GM21423 (cell line): Measurements from ENCODE around the gene GPR39.

ENCODE experiments used
- ATAC-seq: cut with Tn5 transposase; IDR thresholded peaks from one replicate; pipeline ENCODE4 v1.9.1; 2021; ENCODE audit warnings: mild to moderate bottlenecking, moderate library complexity; ENCODE audit not compliant: unreplicated experiment

Gene GPR39

DNA sequence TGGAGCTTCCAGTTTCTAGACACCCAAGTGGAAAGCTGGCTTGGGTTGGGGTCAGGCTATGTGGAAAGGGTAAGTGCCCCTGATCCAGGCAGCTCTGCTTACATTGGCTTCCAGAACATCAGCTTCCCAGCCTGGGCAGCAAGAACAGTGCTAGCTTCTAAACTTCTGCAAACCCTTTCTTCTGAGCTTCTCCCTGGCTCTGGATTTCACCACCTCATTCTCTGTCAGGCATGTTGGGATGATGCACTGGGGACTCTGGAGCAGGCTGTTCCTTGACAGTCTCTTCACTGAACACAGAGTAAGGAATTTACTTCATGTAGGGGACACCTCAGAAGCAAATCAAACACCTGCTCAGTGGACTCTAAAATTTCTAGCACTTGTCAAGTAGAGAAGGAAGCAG, 180.6 kb downstream of the GPR39 start:
- no peak for ATAC-seq

DNA sequence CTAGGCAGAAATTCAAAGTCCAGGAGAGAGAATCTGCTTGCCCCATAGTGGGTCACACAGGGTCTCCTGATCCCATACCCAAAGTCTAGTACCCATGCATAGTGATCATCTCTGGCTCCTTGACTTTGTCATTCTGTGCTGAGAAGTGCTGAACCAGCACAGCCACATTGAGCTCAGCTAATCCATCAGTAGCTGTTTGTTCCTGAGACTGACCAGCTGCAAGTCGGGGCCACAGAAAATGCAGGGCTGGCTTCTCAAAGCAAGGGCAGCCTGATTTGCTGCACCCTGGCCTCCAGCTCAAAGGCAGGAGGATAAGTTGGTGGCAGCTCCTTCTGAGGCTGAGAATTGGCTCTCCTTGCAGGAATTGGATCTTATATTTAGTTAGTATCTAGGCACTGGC, 181.2 kb downstream of the GPR39 start:
- no peak for ATAC-seq

DNA sequence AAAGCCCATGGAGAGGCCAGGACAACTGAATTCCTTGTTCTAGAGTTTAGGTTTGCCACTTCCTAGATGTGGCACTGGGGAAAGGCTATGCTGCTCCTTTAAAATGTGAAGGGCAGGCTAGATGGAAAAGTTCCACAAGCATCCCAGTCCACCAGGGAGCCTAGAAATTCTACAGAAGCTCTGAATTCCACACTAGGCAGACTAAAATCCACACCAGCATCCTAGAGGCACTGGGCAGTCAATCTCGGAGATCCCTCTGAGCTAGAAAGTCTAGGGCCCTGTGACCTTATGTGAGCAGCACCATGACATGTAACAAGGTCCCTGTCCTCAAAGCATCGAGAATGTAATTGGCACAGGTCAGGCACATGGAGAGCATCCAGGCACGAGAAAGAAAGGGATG, 181.9 kb downstream of the GPR39 start:
- no peak for ATAC-seq

DNA sequence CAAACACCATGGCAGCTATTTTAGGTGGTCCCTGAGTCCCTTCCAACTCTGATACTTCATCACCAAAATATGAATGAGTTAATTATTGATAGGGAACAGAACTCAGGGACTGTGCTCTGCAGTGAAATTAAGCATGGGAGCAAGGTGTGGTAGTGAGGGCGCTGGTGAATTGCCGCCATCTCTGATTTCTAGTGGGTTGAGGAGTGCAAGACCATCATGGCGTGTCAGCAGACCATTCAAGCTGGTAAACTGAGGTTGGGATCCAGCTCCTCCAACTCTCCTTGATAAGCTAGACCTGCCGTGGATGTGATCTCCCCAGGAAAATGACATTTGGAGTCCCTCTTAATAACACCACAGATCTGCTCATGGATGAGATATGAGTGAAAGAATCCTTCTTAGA, 183.0 kb downstream of the GPR39 start:
- ATAC-seq: no peak

DNA sequence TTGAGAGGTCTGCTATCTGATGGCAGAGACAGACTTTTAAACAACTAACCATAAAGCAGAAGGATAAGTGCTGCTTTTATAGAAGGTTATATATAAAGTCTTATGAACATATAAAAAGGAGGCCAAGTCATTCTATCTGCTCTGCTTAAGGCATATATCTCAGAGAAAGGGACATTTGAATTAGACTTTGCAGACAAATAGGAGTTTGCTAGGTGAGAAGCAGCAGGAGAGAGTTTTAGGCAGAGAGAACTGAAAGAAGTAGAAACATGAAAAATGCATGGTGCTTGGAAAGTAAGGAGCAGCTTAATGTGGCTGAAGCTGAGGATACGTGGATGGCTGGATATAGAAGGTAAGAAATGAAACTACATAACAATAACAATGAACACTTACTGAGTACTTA, 188.0 kb downstream of the GPR39 start:
- ATAC-seq: no peak

DNA sequence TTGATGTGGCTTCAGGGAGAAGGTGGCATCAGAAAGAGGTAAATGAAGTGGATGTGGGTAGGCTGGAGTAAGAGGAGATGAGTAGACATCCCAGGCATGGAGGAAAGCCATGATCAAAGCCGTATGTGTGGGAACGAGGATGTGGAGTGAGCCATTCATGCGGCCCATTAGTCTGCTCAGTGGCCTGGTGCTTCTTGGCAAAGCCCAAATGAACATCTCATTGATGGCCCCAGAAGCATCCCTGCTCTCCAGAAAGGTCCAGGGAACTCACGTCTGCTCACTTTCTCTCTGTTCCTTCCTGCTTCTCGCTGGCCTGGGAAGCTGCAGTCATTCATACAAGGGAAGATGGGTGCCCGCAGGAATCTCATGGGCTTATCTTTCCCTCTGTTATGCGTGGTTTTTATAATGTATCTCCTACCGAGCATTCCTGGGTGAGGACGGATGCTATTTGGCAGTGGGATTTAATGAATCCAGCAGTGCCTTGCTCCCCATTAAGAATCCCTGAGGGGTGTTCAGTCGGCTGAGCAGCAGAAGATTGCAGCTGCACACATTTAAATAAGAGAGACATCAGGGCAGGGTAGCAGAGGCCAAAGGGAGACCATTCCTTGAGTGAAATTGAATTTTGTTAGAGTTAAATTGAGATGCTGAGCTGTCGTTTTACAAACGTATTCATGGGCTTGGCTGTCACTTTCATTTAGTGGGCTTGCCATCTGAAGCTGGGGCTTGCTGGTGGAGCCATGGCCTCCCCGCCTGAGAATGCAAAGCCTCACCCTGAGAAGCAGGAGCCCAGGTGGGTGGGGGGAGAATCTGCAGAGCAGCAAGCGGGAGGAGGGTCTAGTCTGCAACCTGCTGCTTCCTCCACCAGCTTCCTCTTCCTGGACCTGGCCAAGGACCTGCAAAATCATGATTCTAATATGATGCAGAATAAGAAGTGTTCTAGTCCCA, 188.9 kb downstream of the GPR39 start:
- no peak for ATAC-seq

DNA sequence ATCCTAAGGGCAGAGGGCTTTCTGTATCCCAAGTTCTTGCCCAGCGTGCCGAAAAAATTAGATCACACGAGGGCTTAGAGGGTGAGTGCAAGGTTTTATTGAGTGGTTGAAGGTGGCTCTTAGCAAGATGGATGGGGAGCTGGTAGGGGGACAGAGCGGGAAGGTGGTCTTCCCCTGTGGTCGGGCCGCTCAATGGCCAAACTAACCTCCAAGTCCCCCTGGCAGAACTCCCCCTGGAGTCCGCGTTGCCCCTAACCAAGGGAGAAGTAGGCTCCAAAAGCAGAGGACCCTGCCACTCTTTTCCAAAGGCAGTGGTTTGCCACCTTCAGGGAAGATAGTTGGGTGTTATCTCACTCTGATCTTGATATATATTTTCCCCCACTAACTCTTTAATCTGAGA, 190.0 kb downstream of the GPR39 start:
- ATAC-seq: no peak

DNA sequence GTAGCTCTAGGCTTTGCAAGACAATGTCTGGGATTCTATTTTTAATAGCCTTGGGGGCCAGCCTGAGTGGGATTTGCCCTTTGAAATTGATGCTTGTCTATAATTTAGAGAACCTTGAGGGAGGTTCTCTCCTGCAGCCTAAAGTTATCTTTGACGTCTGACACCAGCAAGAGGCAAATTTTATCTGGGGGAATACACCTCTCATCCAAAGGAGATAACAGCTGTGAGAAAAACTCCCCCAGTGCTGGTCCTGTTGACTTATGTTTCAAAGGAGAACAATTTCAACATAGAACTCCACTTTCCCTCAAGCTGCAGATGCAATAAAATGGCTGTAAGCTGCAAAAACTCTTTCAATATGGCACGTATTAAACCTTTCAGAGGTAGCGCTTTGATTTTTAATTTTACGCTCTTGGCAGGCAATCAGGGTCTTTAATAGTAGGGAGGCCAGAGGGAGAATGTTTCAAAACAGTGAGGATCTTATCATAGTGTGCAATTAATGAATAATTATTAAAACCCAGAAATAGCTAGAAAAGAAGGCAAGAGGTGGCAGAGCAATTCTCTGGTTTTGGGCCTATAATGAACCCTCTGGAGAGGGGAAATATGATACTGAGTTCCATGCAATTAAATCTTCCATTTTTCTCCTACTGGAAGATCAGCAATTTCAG, 191.0 kb downstream of the GPR39 start:
- ATAC-seq: no peak

DNA sequence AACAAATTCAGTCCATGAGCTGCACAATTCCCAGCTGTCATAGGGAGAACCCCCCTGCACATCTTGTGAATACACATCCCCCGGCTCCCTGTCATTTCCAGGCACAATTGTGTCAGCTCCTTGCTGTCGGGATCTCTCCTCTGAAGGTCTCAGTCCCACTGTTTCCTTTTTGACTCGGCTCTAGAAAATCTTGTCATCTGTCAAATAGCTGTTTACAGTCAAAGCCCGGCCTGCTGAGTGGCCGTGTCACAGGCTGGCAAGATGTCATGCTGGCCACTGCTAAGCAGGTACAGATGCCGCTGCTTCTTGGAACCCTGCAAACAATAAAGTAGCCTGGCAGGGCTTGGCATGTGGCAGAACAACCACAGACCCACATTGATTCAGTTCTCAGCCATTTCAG, 191.7 kb downstream of the GPR39 start:
- no peak for ATAC-seq

DNA sequence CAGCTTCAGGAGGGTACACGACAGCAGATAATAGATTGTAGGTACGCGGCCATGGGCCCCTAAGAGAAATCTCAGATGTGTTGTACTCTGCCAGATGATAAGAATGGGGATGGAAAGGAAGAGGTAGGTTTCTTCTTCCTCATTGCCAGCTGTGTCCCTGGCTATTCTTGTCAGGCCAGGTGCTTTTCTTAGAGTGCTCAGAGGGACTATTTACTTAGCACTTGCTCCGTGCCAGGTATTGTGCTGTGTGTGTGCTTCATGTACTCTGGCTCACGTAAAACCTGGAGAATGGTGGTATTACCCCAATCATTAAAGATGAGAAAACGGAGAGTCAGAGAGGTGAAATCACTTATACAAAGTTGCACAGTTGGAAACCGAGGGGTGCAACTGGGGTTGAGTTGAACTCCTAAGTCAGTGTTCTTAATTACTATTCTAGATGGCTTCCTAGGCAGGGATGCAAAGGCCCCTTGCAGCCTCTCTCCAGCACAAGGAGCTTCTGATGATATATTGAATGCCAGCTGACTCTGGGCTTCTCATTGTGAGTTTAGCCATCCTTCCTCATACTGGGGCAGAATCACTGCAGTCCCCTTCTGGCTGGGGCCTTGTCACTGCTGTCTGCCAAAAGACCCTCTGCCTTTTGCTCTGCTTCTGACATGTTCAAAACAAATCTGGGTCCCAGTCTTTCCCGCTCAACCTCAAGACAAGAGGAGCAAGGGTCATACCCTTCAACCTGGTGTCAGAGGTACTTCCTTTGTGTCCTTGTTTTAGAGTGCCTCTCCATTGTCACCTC, 192.7 kb downstream of the GPR39 start:
- ATAC-seq: no peak

DNA sequence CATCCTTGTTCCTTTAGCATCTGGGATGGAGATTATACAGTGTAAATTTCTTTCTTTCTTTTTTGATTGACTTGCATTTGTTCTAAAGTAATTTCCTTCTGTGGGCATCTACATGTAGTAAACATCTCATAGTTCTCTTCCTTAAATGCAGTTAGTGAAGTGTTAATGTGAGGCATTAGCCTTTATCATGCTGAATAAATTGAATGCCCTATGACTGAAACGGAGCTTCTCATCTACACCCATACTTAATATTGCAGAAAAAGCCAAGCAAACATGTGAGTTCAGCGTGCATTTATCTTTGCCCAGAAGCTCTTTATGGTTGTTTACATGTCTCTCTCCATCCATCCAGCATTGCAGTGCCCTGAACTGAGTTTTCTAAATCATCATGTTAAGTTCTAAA, 195.1 kb downstream of the GPR39 start:
- no peak for ATAC-seq

DNA sequence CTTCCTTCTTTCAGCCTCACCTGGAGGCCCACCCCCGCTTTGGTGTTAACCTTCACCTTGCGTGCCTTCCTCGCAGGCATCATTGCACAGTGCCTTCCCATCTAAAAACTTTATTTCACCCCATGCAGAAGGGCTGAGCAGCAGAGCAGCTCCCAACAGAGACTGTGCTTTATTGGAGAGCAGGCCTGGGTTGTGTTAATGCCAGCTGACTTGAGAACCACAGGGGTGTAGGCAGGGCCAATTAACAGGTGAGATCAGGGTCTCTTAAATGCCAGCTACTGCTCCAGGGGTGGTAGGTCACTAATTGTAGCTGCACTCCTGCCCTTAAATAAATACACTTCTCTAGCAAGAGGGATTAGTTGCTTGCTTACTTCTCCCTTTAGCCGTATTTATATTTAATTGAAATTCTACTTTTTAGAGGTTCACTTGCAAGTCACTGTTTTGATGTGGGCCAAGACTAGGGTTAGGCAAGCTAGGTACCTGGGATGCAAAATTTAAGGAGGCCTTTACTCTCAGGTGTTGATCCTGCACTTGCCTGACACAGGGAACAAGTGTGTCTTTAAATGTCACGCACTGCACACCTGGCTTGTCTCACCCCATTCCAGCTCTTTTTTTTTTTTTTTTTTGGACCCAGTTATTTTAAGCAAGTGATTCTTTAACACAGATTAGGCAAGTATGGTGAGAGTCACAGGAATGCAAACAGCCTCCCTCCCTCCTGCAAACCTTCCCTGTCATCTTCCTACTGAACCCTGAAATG, 198.9 kb downstream of the GPR39 start:
- ATAC-seq: no peak

DNA sequence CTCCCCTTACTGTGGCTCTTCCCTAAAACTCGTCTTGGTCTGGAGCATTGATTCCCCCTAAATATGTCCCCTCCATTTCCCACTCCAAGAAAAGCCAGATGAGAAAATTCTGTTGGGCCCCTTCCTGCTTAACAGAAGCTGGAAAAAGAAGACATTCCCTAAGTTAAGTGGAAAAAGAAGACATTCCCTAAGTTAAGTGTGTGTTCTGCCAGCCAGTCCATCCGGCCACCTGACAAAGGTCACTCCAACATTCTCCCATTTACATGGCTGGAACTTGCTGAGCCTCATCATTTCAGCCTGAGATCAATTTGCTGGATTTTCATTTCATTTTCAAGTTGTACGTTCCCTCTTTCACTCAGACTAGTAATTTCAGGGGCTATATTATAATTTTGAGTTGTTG, 201.4 kb downstream of the GPR39 start:
- no peak for ATAC-seq

DNA sequence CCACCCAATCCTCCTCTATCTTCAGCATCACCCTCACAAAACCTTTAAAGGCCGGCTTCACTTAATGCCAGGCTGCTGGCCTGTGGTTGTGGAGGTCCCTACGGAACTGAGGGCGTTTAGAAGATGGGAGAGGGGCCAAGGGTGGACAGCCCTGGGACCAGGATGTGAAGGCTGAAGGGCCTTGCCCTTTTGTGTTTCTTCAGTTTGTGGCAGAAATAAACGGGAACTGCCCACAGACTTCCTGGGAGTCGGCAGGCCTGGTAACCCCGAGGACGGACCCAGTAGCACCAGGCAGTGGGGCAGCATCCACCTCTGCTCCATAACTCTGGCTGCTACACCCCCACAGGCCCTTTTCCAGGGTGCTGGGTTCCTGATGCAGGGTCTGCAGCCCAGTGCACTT, 202.1 kb downstream of the GPR39 start:
- ATAC-seq: no peak

DNA sequence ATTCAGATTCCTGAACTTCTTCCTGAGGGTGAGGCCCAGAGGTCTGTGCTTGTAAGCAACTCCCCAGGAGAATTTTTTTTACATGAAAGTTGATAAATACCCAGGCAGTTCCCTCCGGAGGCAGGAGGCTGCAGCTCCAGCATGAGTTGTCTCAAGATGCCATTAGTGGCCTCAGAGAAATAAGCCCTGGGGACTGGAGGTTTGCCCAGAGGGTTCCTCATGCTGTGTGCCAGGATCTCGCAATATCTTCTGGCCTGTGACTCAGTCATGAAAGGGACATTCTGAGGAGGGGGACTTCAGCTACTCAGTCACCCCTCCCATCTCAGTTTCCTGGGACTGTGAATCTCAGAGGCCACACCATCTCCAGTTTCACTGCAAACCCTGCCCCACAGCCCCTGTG, 203.5 kb downstream of the GPR39 start:
- ATAC-seq: no peak

DNA sequence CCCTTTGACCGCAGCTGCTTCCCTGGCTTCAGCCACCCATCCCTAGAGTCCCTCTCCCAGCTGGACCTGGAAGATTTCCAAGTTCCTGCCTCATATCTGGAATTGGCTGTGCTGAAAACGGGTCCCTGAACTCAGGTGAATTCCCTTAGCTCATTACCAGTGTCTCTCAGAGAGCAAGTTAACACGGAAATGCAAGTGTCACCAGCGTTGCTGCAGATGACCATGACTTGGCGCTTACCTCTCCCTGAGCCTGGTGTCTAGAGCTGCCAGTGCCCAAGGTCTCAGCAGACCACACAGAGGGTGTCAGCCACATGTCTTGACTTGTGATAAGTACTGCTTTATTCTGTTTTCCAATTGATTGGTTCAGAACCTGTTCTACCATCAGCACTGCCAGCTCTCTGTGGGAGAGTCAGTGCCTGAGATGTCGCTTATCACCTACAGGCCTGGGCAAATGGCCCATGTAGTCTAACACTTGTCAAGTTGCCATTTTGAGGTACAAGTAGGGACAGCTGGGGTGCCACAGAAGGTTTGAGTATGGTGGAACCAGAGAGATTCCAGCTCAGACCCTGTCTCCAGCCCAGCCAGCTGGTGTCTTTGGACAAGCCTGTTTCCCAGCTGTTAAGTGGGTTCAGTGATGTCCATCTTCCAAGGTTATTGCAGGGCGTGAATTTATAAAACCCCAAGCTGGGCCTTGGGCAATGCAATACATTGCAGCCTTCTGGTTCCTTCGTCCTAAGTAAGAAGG, 204.7 kb downstream of the GPR39 start:
- no peak for ATAC-seq

DNA sequence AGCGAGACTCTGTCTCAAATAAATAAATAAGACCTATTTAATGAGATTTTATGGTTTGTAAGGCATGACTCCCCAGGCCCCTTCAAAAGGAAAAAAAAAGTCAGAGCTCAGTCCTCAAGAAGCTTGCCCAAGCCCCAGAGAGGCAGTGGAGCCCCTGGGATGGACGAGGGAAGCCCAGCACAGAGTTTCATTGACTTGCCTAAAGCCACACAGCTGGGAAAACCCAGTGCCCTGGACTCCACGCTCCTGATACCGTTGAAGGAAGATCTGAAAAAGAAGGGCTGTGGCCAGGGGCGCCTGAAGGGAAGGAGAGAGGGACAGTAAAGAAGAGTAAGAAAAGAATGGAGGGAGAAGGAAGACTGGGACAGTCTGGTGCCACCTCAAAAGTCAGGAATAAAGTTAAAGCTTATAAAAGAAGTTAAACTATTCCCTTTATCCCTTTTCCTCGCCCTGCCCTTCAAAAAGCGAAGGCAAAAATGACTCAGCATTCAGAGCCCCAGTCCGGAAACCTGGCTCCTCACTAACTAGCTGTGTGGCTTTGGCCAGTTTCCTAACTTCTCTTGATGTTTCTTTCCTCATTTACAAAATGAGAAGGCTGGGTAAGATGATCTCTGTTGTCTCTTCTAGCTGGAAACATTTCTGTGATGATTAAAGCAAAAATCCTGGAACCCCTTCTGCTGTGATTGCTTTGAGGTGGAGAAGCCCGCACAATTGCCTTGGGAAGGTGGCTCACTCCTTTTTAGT, 206.7 kb downstream of the GPR39 start:
- no peak for ATAC-seq

DNA sequence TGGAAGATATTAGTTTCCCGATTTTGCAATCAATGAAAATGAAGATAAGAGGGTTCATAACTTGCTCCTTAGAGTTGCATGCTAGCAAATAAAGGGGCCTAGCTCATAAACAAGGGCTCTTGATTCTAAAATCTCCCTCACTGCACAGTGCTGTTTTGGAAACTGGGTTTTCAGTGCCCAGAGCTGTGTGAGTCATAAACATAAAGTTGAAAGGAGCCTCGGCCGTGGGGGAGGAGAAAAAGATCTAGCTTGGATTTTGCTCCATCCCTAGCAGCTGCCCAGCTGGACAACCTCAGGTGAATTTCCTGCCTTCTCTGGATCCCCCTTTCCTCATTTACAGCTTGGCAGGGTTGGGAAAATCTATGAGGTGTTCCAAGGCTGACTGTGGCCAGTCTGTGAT, 210.9 kb downstream of the GPR39 start:
- no peak for ATAC-seq

DNA sequence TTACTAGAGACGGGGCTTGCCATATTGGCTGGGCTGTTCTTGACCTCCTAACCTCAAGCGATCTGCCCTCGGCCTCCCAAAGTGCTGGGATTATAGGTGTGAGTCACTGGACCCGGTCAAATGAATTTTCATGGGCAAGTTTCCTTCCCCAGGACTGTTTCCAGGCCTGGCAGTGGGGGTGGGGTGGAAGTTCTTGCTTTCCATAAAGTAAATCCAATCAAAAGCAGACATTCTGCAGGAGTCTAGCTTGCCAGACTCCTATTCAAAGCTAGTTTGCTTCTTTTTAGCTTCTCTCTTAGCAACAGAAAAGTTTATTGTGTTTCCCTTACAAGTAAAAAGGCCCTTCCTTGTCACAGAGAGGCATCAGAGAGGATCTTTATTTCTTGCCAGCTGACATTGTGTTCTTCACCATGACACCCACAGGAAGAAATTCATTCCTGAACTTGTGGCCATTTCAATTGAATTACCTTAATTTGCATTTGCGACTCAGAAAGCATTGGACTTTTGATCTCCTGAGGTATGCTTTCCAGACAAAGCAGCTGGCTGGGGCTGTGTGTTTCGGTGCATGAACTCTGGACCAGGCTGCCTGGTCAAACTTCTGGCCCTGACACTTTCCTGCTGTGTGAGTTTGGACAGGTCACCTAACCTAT, 215.5 kb downstream of the GPR39 start:
- ATAC-seq: no peak
